Activated CD4-positive, CD25-positive, alpha-beta regulatory T cell (primary cell): ENCODE measurements around the gene CRIM1.

ENCODE experiments used
- DNase-seq, 4 experiments: peaks; one replicate each; lab custom pipeline; 2025; lab: John Stamatoyannopoulos, UW

The CRIM1 gene

GRCh38 chr2:36423619-36424120 lies 68.1 kb downstream of the CRIM1 start:
- no peak for DNase-seq

GRCh38 chr2:36425608-36426355 lies 70.2 kb downstream of the CRIM1 start:
- no peak for DNase-seq

GRCh38 chr2:36427790-36428243 lies 72.2 kb downstream of the CRIM1 start:
- no peak for DNase-seq

- no peak for DNase-seq
These were observed 75.0 kb downstream of the CRIM1 start for GRCh38 chr2:36430549-36430948.

- DNase-seq: no peak
These were observed 76.9 kb downstream of the CRIM1 start for GRCh38 chr2:36432479-36432878.

GRCh38 chr2:36433311-36434217 lies 78.0 kb downstream of the CRIM1 start:
- no peak for DNase-seq

- DNase-seq: no peak
These were observed 82.9 kb downstream of the CRIM1 start for GRCh38 chr2:36438449-36438977.

GRCh38 chr2:36439084-36439483 lies 83.5 kb downstream of the CRIM1 start:
- no peak for DNase-seq

GRCh38 chr2:36441065-36441625 lies 85.6 kb downstream of the CRIM1 start:
- DNase-seq: no peak

GRCh38 chr2:36441816-36442215 lies 86.2 kb downstream of the CRIM1 start:
- DNase-seq: no peak

GRCh38 chr2:36444216-36444936 lies 88.8 kb downstream of the CRIM1 start:
- DNase-seq: no peak

- no peak for DNase-seq
These were observed 89.7 kb downstream of the CRIM1 start for GRCh38 chr2:36445185-36445866.

GRCh38 chr2:36446294-36446693 lies 90.7 kb downstream of the CRIM1 start:
- DNase-seq: no peak

- DNase-seq: no peak
These were observed 93.6 kb downstream of the CRIM1 start for GRCh38 chr2:36449213-36449612.

- DNase-seq: no peak
These were observed 94.4 kb downstream of the CRIM1 start for GRCh38 chr2:36449943-36450392.

GRCh38 chr2:36450466-36451196 lies 95.1 kb downstream of the CRIM1 start:
- DNase-seq: no peak

GRCh38 chr2:36451512-36451911 lies 95.9 kb downstream of the CRIM1 start:
- DNase-seq: no peak

- no peak for DNase-seq
These were observed 96.7 kb downstream of the CRIM1 start for GRCh38 chr2:36452260-36452659.

- DNase-seq: no peak
These were observed 98.1 kb downstream of the CRIM1 start for GRCh38 chr2:36453652-36454051.

- DNase-seq: no peak
These were observed 99.4 kb downstream of the CRIM1 start for GRCh38 chr2:36455011-36455410.
